IPS DF 6.9 (cell line): Measurements from ENCODE around the gene CMTM5.
"Not testable (repeated sequence)": the region's sequence is repeated elsewhere in the genome, so short reads cannot be mapped to it uniquely, and the experiment has no call there.

ENCODE experiments used
- DNase-seq: peaks from one replicate; pipeline ENCODE4 v3.0.0-alpha.2; 2013; ENCODE audit warnings: low read depth, low spot score
- H3K27ac ChIP-seq: one replicate; pipeline ENCODE4 v1.5.1; 2013; ENCODE audit warnings: low read length, control low read depth
- H3K27me3 ChIP-seq: 2 replicates; pipeline ENCODE4 v1.6.1; 2013; ENCODE audit warnings: mild to moderate bottlenecking, low read length; ENCODE audit not compliant: control insufficient read depth, insufficient read depth
- H3K36me3 ChIP-seq: 2 replicates; pipeline ENCODE4 v1.6.1; 2013; ENCODE audit warnings: low read length; ENCODE audit not compliant: control insufficient read depth, insufficient read depth
- H3K4me1 ChIP-seq: 2 replicates; pipeline ENCODE4 v1.6.1; 2013; ENCODE audit warnings: low read length; ENCODE audit not compliant: control insufficient read depth, insufficient read depth
- H3K4me3 ChIP-seq: 2 replicates; pipeline ENCODE4 v1.5.1; 2013; ENCODE audit warnings: mild to moderate bottlenecking, low read length
- H3K9me3 ChIP-seq: 2 replicates; pipeline ENCODE4 v1.6.1; 2013; ENCODE audit warnings: low read length, inconsistent platforms; ENCODE audit not compliant: control insufficient read depth, insufficient read depth
- WGBS: extraction: QIAGEN DNeasy Blood & Tissue Kit; methylation state at CpG from one replicate; pipeline ENCODE4 v1.1.7; 2013; ENCODE audit warnings: mixed read lengths, missing lambda C conversion rate; ENCODE audit not compliant: insufficient read length, insufficient coverage; 5-methylcytosine and 5-hydroxymethylcytosine counted together

CMTM5 gene

DNA sequence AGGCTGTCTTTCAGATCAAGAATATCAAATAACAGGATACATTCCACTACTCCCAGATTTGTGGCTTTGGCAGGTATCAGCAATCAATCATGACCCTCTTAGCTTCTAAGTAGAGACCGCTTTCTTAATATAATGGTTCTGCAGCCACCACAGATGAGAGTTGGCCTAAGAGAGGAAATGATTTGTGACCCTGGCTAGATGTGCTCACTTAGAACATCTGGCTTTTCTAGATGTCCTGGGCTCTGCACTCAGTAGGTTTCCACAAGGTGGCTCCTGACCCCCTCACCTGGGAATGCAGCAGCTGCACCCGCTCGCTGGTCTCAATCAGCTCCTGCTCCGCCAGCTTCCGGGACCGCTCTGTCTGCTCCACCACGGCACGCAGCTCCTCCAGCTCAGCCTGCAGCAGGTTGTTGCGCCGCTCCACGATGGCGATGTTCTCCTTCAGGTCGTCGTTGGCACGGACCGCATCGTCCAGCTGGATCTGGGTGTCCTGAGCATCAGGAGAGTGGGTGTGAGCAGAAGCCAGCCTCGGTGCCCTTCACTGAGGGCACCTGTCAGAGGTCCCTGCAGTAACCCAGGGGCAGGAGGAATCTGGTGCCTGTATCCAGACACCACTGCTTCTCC is 8.9 kb downstream of the CMTM5 start:
- Histone ChIP-seq H3K9me3 (no peaks in the 10 kb centered on the region), H3K36me3 (no peaks in the 10 kb centered on the region), H3K27ac (no peak overlapping the region), H3K27me3 (no peaks in the 10 kb centered on the region), H3K4me1 (peaks cover 6% of the 10 kb centered on the region; the same call in 1 of the 2 replicates), H3K4me3 (no peak overlapping the region)
- no peak for DNase-seq
- no CpG with 5 or more reads among the region's 18 CpGs for WGBS

DNA sequence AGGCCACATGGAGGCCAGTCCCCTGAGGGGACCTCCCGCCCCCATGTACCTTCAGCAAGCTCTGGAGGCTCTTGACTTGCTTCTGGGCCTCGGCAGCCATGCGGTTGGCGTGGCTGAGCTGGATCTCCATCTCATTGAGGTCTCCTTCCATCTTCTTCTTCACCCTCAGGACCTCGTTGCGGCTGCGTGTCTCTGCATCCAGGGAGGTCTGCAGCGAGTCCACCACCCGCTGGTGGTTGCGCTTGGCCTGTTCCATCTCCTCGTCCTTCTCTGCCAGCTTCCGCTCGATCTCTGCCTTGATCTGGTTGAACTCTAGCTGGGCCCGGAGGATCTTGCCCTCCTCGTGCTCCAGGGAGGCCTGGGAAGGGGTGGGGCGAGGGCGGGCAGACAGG is 9.4 kb downstream of the CMTM5 start:
- no CpG with 5 or more reads among the region's 17 CpGs for WGBS
- not testable (repeated sequence) for H3K36me3 ChIP-seq, H3K9me3 ChIP-seq, H3K4me1 ChIP-seq, H3K27me3 ChIP-seq, H3K4me3 ChIP-seq, H3K27ac ChIP-seq, DNase-seq

DNA sequence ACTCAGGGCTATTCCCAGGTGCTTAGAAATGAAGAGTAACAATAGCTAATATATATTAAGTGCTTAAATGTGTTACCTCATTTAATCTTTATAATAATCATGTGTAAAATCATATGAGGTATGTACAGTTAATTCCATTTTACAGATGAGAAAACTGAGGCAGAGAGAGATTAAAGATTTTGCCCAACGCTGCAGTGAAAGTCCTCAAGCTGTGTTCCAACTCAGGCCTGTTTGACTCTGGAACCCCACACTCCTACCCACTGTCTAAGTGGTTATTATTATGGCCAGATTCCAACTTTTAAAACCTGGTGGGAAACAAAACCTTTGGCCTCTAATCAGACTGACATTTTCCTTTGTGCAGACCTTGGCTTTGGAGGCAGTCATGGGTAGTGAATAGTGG is 10.2 kb downstream of the CMTM5 start:
- Histone ChIP-seq H3K4me3 (no peak overlapping the region), H3K27me3 (no peaks in the 10 kb centered on the region), H3K36me3 (no peaks in the 10 kb centered on the region), H3K27ac (no peak overlapping the region), H3K9me3 (no peaks in the 10 kb centered on the region), H3K4me1 (peaks cover 6% of the 10 kb centered on the region; the same call in 1 of the 2 replicates)
- no CpG with 5 or more reads among the region's 1 CpG for whole genome bisulfite sequencing
- no peak for DNase-seq

DNA sequence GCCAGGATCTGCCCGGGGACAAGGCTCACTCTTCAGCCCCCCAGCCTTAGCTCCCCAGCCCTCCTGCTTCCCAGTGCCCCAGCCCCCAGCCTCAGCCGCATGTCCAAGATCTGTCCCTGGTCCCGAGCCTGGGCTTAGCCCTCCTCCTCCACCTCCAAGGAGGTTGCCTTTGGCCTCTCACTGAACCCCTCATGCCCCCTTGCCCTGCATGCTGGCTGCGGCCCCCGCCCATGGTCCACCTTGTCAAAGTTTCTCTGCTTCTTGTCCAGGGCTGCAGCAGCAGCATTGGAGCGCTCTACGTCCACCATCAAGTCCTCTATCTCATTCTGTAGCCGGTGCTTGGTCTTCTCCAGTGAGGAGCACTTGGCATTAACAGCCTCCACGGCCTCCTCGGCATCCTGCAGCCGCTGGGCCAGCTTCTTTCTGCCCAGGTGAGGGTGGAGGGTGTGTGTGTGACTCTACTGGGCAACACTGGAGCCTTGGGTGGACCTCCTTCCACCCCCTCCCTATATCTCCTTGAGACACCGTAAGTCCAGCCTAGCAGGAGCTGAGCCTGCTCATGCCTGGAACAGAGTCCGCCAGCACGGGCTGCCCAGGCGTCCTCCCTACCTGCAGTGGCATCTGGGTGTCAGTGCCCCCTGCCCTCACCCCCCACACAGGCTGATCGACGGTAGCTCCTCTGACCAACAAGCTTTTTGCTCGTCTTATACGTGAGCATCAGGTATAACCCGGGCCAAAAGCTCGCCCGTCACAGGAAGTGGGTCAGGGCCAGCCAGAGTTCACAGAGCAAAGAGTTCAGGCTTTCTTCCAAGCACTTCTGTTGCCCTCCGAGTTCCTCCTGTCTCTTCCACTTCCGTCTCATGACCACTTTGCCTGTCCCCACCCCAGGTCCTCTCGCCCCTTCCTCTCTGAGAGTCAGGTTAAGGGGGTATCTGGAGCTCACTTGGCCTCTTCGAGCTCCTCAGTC is 11.4 kb downstream of the CMTM5 start:
- no peaks in the 10 kb centered on the region for H3K27me3 ChIP-seq
- WGBS, result no CpG with 5 or more reads among the region's 26 CpGs
- H3K36me3 ChIP-seq, result no peaks in the 10 kb centered on the region

DNA sequence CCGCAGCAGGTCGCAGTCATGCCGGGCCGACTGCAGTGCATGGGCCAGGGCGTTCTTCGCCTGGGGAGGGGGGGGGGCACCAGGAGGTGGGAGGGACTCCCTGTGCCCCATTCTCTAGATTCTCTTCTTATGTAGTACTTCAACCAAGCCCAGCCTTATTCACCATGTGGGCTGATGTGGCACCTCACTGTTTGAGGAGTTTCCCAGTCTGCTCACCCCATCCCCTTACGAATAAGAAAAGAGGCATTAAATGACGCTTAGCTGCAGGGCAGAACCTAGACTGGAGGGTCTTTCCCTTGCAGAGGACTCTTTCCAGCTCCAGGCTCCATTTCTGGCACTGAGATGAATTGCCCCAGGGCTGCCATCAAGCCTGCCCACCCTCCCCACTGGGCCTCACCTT is 12.2 kb downstream of the CMTM5 start:
- no CpG with 5 or more reads among the region's 8 CpGs for WGBS

More for the DNA sequence above, 11.4 kb downstream of the CMTM5 start:
- Histone ChIP-seq H3K9me3 (no peaks in the 10 kb centered on the region), H3K4me1 (peaks cover 6% of the 10 kb centered on the region; the same call in 1 of the 2 replicates), H3K27ac (no peak overlapping the region), H3K4me3 (no peak overlapping the region)
- DNase-seq, result no peak

DNA sequence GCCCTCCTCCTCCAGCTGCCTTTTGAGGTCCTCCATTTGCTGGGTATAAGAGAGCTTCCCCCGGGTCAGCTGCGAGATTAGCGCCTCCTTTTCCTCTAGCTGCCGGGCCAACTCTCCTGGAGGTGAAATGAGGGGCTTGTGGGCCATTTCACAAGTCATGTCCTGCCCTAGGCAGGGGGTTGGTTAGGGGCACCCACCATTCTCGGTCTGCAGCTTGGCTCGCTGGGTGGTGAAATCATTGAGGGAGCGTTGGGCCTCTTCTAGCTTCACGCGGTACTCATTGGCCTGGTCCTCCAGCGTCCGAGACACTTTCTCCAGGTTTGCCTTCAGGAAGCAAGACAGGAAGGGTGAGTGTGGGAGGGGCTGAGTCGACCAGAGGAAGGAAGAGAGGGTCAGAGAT is 12.6 kb downstream of the CMTM5 start:
- WGBS, result no CpG with 5 or more reads among the region's 12 CpGs
- Histone ChIP-seq H3K27ac (no peak overlapping the region), H3K4me3 (no peak overlapping the region), H3K4me1 (peaks cover 6% of the 10 kb centered on the region; the same call in 1 of the 2 replicates), H3K27me3 (no peaks in the 10 kb centered on the region), H3K9me3 (no peaks in the 10 kb centered on the region), H3K36me3 (no peaks in the 10 kb centered on the region)
- DNase-seq, result no peak

More for the DNA sequence above, 12.2 kb downstream of the CMTM5 start:
- DNase-seq, result no peak
- Histone ChIP-seq H3K4me3 (no peak overlapping the region), H3K36me3 (no peaks in the 10 kb centered on the region), H3K9me3 (no peaks in the 10 kb centered on the region), H3K27me3 (no peaks in the 10 kb centered on the region), H3K27ac (no peak overlapping the region), H3K4me1 (peaks cover 6% of the 10 kb centered on the region; the same call in 1 of the 2 replicates)

DNA sequence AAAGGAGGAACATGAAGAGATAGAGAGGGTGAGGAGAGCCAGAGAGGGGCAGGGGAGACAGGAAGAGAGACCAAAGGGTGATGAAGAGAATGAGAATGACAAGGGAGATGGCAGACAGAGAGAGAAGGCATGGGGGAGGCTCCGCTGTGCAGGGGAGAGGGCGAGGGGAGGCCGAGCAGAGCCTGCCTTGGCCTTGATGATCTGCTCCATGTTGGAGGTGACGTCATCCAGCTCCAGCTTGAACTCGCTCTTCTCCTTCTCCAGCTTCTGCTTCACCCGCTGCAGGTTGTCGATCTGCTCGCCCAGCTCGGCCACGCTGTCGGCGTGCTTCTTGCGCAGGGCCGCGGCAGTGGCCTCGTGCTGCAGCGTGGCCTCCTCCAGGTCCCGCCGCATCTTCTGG is 13.0 kb downstream of the CMTM5 start:
- DNase-seq, H3K36me3 ChIP-seq, H3K4me1 ChIP-seq, H3K4me3 ChIP-seq, H3K27ac ChIP-seq, H3K9me3 ChIP-seq, H3K27me3 ChIP-seq: not testable (repeated sequence)
- no CpG with 5 or more reads among the region's 19 CpGs for WGBS

DNA sequence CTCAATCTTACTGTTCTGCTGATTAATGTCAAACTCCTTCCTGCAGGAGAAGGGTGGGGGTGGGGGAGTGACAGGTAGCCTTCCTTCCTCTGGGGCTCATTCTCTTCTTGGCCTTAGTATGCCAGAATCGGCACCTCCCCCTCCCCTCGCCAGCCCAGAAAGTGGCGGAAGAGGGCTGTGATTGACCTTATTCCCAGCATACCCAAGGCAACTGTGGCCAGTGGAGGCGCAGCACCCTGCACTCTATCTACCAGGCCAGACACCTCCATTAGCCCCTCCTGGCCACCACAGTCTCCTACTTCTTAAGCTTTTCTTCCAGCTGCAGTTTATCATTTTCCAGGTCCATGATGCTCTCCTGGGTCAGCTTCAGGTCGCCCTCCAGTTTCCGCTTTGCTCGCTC is 15.8 kb downstream of the CMTM5 start:
- no peak for DNase-seq
- Histone ChIP-seq H3K9me3 (no peaks in the 10 kb centered on the region), H3K4me3 (no peak overlapping the region), H3K27ac (no peak overlapping the region), H3K27me3 (no peaks in the 10 kb centered on the region), H3K36me3 (no peaks in the 10 kb centered on the region), H3K4me1 (peaks cover 6% of the 10 kb centered on the region; the same call in 1 of the 2 replicates)
- WGBS, result no CpG with 5 or more reads among the region's 7 CpGs

DNA sequence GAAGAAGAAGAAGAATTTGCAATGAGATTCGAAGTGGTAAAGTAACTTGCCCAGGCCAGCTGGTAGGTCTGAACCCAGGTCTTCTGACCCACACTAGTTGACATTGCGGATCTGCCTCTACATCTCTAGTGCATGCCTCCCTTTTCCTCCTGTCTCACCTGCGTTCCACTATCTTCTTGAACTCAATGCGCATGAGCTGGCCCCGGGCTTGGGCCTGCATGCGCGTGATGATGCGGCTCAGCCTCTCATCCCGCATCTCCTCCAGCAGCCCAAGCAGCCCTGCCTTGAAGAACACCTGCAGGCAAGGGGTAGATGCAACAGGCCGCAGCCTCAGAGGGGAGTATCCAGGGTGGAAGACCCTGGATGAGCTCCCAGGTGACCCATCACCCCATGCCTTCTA is 19.3 kb downstream of the CMTM5 start:
- Histone ChIP-seq H3K36me3 (no peaks in the 10 kb centered on the region), H3K4me1 (no peaks in the 10 kb centered on the region; the same call in 1 of the 2 replicates), H3K27ac (no peak overlapping the region), H3K4me3 (no peak overlapping the region), H3K9me3 (no peaks in the 10 kb centered on the region), H3K27me3 (no peaks in the 10 kb centered on the region)
- no peak for DNase-seq
- WGBS, result no CpG with 5 or more reads among the region's 10 CpGs

DNA sequence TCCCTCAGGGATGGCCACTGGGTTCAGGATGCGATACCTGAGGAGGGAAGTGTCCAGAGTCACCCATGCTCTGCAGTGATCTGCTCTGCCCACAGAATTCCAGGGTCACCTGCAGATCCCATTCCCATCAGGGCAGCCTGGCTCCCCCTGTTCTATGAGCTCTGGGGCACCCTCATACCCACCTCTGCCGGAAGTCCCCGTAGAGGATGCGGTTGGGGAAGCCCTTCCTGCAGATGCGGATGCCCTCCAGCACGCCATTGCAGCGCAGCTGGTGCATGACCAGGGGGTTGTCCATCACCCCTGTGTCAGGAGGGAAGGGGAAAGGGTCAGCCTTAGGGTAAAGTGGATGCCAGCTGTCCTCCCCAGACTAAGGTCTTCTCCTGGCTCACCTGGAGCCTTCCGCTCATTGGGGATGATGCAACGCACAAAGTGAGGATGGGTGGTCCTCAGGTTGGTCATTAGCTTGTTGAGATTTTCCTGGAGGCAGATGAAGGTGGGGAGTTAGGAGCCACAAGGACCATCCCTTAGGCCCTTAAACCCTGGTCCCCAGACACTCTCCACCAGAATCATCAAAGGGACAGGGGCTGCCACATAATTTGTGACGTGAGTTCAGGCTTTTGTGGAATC is 20.0 kb downstream of the CMTM5 start:
- DNase-seq, result no peak
- H3K27me3 ChIP-seq, result no peaks in the 10 kb centered on the region
- no peak overlapping the region for H3K4me3 ChIP-seq
- no peak overlapping the region for H3K27ac ChIP-seq
- H3K9me3 ChIP-seq, result no peaks in the 10 kb centered on the region
- WGBS, result no CpG with 5 or more reads among the region's 10 CpGs
- no peaks in the 10 kb centered on the region for H3K36me3 ChIP-seq
- no peaks in the 10 kb centered on the region; the same call in 1 of the 2 replicates for H3K4me1 ChIP-seq
